OCI-LY7 (cell line): Measurements from ENCODE around the gene YARS1. TPM values are rescaled to one million over a fixed set of nuclear protein-coding genes. Genes with fewer than 3 reads are reported as not detected.

ENCODE experiments used
- BruUV-seq: library from RNA; stranded (reverse); fragments of 400-500 nt; replicated peaks from 2 replicates; lab custom pipeline; 2021; lab: Mats Ljungman, UMichigan
- CTCF ChIA-PET: fragments of 300-600 bp; sonication (Branson Sonifier 250); formaldehyde crosslinking; loops from one replicate; lab custom pipeline; 2022; ENCODE audit warnings: antibody characterized with exemption; ENCODE audit not compliant: unreplicated experiment; lab: Charles Lee
- POLR2A ChIA-PET: fragments of 300-600 bp; sonication (Branson Sonifier 250); formaldehyde crosslinking; loops from one replicate; lab custom pipeline; 2022; ENCODE audit warnings: antibody characterized with exemption; lab: Charles Lee
- DNase-seq: peaks from one replicate; pipeline ENCODE4 v3.0.0-alpha.2; 2015; ENCODE audit warnings: low spot score
- H2AFZ ChIP-seq: fragments of 200-600 bp; sonication (generic), shearing (Covaris generic); 2 replicates; pipeline ENCODE4 v1.6.1; 2014; ENCODE audit warnings: mild to moderate bottlenecking, antibody characterized with exemption, low read length, moderate library complexity
- H3K27ac ChIP-seq: fragments of 200-600 bp; sonication (generic); 2 replicates; pipeline ENCODE4 v1.5.1; 2014; ENCODE audit warnings: mixed run types, low read depth, mild to moderate bottlenecking, moderate library complexity, low read length, inconsistent platforms; ENCODE audit not compliant: poor library complexity, severe bottlenecking
- H3K36me3 ChIP-seq: fragments of 200-600 bp; sonication (generic); 2 replicates; pipeline ENCODE4 v1.6.1; 2014; ENCODE audit warnings: mild to moderate bottlenecking, antibody characterized with exemption, low read length, moderate library complexity, mixed read lengths; ENCODE audit not compliant: insufficient read depth
- H3K4me1 ChIP-seq: fragments of 200-600 bp; sonication (generic); 2 replicates; pipeline ENCODE4 v1.5.1; 2014; ENCODE audit warnings: mild to moderate bottlenecking, low read length; ENCODE audit not compliant: insufficient read depth, poor library complexity, severe bottlenecking
- H3K4me2 ChIP-seq: fragments of 200-600 bp; sonication (generic); 2 replicates; pipeline ENCODE4 v1.6.1; 2014; ENCODE audit warnings: mild to moderate bottlenecking, low read length
- H3K4me3 ChIP-seq: fragments of 200-600 bp; sonication (generic); 2 replicates; pipeline ENCODE4 v1.5.1; 2014; ENCODE audit warnings: mild to moderate bottlenecking, low read depth, low read length; ENCODE audit not compliant: poor library complexity, severe bottlenecking
- H3K79me2 ChIP-seq: fragments of 200-600 bp; sonication (generic); 2 replicates; pipeline ENCODE4 v1.6.1; 2016; ENCODE audit warnings: low read depth, mild to moderate bottlenecking, low read length, moderate library complexity, mixed read lengths; ENCODE audit not compliant: insufficient read depth
- H3K9me2 ChIP-seq: fragments of 200-600 bp; sonication (generic); 2 replicates; pipeline ENCODE4 v1.6.1; 2016; ENCODE audit warnings: mild to moderate bottlenecking, low read length, mixed read lengths; ENCODE audit not compliant: insufficient read depth
- H3K9me3 ChIP-seq: fragments of 200-600 bp; sonication (generic); 2 replicates; pipeline ENCODE4 v1.6.1; 2014; ENCODE audit warnings: mild to moderate bottlenecking, mixed run types, low read length, mixed read lengths
- H4K20me1 ChIP-seq: fragments of 200-600 bp; sonication (generic); 2 replicates; pipeline ENCODE4 v1.6.1; 2014; ENCODE audit warnings: mild to moderate bottlenecking, antibody characterized with exemption, low read length, moderate library complexity, mixed read lengths; ENCODE audit not compliant: insufficient read depth
- CTCF ChIP-seq: fragments of 200-600 bp; sonication (generic); conservative IDR thresholded peaks from 2 replicates; pipeline ENCODE4 v1.5.1; 2014; ENCODE audit warnings: mild to moderate bottlenecking, antibody characterized with exemption, low read length, moderate library complexity, mixed read lengths
- EZH2phosphoT487 ChIP-seq: fragments of 200-600 bp; sonication (generic); IDR thresholded peaks from 2 replicates; pipeline ENCODE4 v1.6.1; 2018; ENCODE audit warnings: low read depth, borderline replicate concordance, mild to moderate bottlenecking, mixed run types, antibody characterized with exemption, low read length, moderate library complexity, mixed read lengths
- intact Hi-C: fragments of 100-400 bp; cut with micrococcal nuclease; formaldehyde crosslinking; loops from one replicate; pipeline ENCODE4 v1.10.0; 2022; ENCODE audit not compliant: unreplicated experiment
- total RNA-seq, 2 experiments: library from RNA; depleted of rRNA in 1 of 2; stranded (reverse); fragments of >200 nt in 1 of 2; shearing (Covaris generic) in 1 of 2; gene quantifications; 2 replicates each; pipeline ENCODE4 v1.2.3, GENCODE V29; 2014 to 2022

Gene YARS1
- total RNA-seq, 2 experiments from 2014 or later: 276 to 321 TPM

GRCh38 chr1:32830092-32830852 is 13.1 kb upstream of the YARS1 start:
- H3K4me3 ChIP-seq: no peak overlapping the region
- H4K20me1 ChIP-seq: no peaks in the 10 kb centered on the region
- TF ChIP-seq CTCF: no peak
- no peak for TF ChIP-seq EZH2phosphoT487
- no peaks in the 10 kb centered on the region for H3K9me2 ChIP-seq
- H3K27ac ChIP-seq: peak overlapping the region; percentile 28
- DNase-seq: peak; percentile 11
- intact Hi-C loops: no loop called here
- BruUV-seq: no TSS peak
- ChIA-PET POLR2A (no interaction called here), CTCF (no interaction called here)
- no peaks in the 10 kb centered on the region for H3K9me3 ChIP-seq
- peaks cover 22% of the 10 kb centered on the region; the same call in 1 of the 2 replicates for H3K79me2 ChIP-seq
- H3K4me2 ChIP-seq: no peak overlapping the region
- H3K4me1 ChIP-seq: peaks cover 14% of the 10 kb centered on the region
- H2AFZ ChIP-seq: no peak overlapping the region
- H3K36me3 ChIP-seq: peaks cover 99% of the 10 kb centered on the region

GRCh38 chr1:32828341-32828740 is 11.2 kb upstream of the YARS1 start:
- no peaks in the 10 kb centered on the region for H4K20me1 ChIP-seq
- TF ChIP-seq CTCF (peak; percentile 70), EZH2phosphoT487 (no peak)
- ChIA-PET CTCF (no interaction called here), POLR2A (interaction anchor here (1.2 kb wide), 1 partner anchor 21 kb away, joined by 4 read pairs; no protein-coding TSS in a partner anchor)
- H2AFZ ChIP-seq: no peak overlapping the region
- peaks cover 36% of the 10 kb centered on the region; the same call in 1 of the 2 replicates for H3K79me2 ChIP-seq
- DNase-seq: no peak
- H3K4me3 ChIP-seq: no peak overlapping the region
- H3K9me2 ChIP-seq: no peaks in the 10 kb centered on the region
- peaks cover 14% of the 10 kb centered on the region for H3K4me1 ChIP-seq
- H3K36me3 ChIP-seq: peaks cover 91% of the 10 kb centered on the region
- no TSS peak for BruUV-seq
- intact Hi-C loops: no loop called here
- H3K9me3 ChIP-seq: no peaks in the 10 kb centered on the region
- no peak overlapping the region for H3K27ac ChIP-seq
- no peak overlapping the region for H3K4me2 ChIP-seq

GRCh38 chr1:32825181-32825580 is 8.0 kb upstream of the YARS1 start:
- Histone ChIP-seq H3K4me1 (peaks cover 40% of the 10 kb centered on the region), H3K36me3 (peaks cover 87% of the 10 kb centered on the region), H4K20me1 (0 out of 2 replicates have a peak, but pooled peaks cover 7% of the 10 kb centered on the region), H3K4me3 (no peak overlapping the region), H3K9me2 (no peaks in the 10 kb centered on the region), H3K79me2 (peaks cover 67% of the 10 kb centered on the region), H2AFZ (no peak overlapping the region), H3K9me3 (no peaks in the 10 kb centered on the region; the same call in 1 of the 2 replicates), H3K27ac (no peak overlapping the region), H3K4me2 (no peak overlapping the region)
- no peak for DNase-seq
- TF ChIP-seq CTCF (no peak), EZH2phosphoT487 (no peak)
- ChIA-PET POLR2A (no interaction called here), CTCF (no interaction called here)
- BruUV-seq: no TSS peak
- intact Hi-C loops: no loop called here
